ENCODE data around the gene PLCB2.

Gene PLCB2

DNA sequence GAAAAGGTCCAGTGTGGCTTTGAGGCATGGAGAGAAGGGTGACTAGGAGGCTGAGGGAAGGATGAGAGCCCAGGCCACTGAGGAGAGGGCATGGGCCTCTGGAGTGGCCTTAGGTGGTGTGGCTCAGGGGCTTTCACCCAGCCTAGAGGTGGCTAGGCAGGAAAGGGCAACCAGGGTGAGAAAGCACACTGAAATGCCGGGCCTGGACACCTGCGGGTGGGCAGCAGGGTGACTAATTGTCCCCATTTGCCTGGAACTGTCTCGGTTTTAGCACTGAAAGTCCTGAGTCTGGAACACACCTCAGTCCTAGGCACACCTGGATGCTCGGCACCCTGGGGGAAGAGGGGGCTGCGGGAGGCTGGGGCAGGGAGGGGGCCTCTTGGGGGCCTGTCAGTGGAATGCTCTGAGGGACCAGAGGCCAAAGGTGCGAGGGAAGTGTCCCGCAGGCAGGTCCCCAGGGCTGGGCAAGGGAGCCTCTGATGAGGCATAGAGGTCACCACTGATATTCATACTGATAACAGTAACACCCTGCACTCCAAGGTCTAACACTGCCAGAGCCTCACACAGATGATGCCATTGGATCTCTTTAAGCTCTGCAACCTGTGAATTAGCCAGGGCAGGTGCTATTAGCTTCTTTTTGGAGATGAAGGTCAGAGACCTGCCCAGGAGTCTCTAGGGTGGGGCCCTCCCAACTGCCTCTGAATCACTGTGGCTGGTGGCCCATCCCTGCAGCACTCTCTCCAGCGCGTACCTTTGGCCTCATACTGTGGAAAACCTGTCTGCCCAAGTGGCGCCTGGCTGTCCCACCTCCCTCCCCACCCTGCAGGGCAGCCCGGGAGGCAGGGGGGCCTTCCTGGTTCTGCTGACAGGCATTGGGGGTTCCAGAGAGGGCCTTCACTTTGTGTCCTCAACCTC lies 40.1 kb upstream of the PLCB2 start:
- TF ChIP-seq YY1 (IDR thresholded peaks at IDR 0.05; ENCODE audit: low read depth) (no peak), ZBTB7A (IDR thresholded peaks at IDR 0.05; ENCODE audit: low read depth) (no peak), EP300 (IDR thresholded peaks at IDR 0.05; ENCODE audit: borderline replicate concordance) (no peak), RAD21 (IDR thresholded peaks at IDR 0.05; ENCODE audit: low read depth) (no peak), FOXM1 (IDR thresholded peaks at IDR 0.05; ENCODE audit: borderline replicate concordance, low read depth) (no peak), CEBPB (IDR thresholded peaks at IDR 0.05) (no peak), TCF12 (IDR thresholded peaks at IDR 0.05; ENCODE audit: low read depth) (no peak), NFIC (IDR thresholded peaks at IDR 0.05) (no peak), TAF1 (IDR thresholded peaks at IDR 0.05; ENCODE audit: low read depth) (no peak), EGR1 (IDR thresholded peaks at IDR 0.05) (no peak), TEAD4 (IDR thresholded peaks at IDR 0.05) (no peak), CREB1 (IDR thresholded peaks at IDR 0.05; ENCODE audit: low read depth) (no peak)
- TF ChIP-seq, protein P1, sequence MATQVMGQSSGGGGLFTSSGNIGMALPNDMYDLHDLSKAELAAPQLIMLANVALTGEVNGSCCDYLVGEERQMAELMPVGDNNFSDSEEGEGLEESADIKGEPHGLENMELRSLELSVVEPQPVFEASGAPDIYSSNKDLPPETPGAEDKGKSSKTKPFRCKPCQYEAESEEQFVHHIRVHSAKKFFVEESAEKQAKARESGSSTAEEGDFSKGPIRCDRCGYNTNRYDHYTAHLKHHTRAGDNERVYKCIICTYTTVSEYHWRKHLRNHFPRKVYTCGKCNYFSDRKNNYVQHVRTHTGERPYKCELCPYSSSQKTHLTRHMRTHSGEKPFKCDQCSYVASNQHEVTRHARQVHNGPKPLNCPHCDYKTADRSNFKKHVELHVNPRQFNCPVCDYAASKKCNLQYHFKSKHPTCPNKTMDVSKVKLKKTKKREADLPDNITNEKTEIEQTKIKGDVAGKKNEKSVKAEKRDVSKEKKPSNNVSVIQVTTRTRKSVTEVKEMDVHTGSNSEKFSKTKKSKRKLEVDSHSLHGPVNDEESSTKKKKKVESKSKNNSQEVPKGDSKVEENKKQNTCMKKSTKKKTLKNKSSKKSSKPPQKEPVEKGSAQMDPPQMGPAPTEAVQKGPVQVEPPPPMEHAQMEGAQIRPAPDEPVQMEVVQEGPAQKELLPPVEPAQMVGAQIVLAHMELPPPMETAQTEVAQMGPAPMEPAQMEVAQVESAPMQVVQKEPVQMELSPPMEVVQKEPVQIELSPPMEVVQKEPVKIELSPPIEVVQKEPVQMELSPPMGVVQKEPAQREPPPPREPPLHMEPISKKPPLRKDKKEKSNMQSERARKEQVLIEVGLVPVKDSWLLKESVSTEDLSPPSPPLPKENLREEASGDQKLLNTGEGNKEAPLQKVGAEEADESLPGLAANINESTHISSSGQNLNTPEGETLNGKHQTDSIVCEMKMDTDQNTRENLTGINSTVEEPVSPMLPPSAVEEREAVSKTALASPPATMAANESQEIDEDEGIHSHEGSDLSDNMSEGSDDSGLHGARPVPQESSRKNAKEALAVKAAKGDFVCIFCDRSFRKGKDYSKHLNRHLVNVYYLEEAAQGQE (IDR thresholded peaks at IDR 0.05; ENCODE audit: low read depth), result no peak
- TF ChIP-seq, protein P2, sequence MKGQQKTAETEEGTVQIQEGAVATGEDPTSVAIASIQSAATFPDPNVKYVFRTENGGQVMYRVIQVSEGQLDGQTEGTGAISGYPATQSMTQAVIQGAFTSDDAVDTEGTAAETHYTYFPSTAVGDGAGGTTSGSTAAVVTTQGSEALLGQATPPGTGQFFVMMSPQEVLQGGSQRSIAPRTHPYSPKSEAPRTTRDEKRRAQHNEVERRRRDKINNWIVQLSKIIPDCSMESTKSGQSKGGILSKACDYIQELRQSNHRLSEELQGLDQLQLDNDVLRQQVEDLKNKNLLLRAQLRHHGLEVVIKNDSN (IDR thresholded peaks at IDR 0.05), result no peak
- TF ChIP-seq, protein P3, sequence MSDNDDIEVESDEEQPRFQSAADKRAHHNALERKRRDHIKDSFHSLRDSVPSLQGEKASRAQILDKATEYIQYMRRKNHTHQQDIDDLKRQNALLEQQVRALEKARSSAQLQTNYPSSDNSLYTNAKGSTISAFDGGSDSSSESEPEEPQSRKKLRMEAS (IDR thresholded peaks at IDR 0.05), result no peak

DNA sequence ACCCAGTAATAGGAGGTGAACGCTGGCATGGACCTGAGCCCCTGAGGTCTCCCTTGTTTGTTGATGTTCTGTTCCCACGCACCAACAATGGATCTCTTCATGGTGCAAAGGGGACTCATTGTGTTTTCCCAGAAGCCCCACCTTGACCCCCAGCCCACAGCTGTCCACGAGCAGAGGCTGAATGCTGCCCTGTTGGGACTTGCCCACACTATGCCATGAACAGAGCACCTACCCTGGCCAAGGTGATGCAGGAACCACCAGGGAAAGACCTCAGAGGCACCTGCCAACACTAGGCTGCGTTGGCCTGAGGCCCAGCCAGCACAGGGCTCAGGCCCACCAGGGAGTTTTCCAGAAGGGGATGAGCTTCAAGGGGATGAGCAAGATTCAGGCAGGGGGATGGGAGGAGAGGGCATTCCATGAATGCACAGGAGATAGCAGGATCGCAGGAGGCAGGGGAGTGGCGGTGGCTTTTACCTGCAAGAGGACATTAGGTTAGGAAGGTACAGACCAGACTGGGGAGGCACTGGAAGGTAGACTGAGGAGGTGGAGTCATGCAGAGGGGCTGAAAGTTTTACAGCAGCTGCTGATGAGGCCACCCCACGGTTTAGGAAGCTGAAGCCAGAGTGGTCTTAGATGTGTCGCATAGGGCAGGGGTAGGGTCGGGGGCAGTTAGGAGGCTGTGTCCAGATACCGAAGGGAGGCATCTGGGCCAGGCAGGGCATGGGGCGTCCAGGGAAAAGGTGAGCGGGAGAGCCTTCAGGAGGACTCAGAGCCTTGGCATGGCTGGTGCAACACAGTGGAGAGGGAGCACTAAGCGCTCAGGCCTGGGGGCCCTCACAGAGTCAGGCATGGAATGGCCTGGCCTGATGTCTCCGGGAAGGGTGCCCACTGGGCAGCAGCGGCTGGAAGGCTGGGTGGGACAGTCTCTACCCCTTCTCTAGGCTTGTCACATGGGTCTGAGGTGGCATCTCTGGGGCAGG lies 39.1 kb upstream of the PLCB2 start:
- no peak for TF ChIP-seq TCF12 (IDR thresholded peaks at IDR 0.05; ENCODE audit: low read depth)
- TF ChIP-seq EGR1 (IDR thresholded peaks at IDR 0.05), result no peak

DNA sequence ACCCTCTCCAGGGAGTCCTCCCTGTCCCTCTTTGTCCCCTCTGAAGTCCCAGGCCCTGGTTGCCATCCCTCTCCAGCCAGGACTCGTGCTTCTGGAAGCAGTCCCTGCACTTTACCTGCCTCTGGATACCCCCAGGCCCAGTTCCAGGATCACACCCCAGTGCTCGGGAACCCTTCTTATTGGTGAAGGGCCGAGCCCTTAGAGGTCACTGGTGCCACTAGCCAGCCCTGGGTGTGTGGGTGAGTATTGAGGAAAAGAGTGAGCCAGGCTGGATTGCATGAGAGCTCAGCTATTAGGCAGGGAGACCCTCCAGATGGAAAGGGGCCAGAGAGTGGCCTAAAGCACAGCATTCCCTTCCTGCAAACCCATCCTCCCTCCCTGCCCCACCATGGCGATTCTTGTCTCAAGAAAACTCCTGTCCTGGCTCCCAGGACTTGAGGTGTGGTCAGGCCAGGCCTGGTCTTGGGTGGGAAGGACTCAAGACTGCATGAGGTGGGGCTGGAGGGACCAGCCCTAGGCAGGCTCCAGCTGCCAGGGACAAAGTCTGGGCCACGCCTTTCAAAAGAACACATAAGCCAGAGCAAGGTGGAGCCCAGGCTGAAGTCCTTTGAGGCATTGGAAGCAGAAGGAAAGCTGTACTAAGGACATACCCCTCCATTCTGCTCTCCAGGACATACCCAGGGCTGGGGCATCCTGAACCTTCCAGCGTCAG lies 38.3 kb upstream of the PLCB2 start:
- TF ChIP-seq, protein P3 (IDR thresholded peaks at IDR 0.05), result no peak
- TF ChIP-seq EGR1 (IDR thresholded peaks at IDR 0.05), result no peak
- TF ChIP-seq TEAD4 (IDR thresholded peaks at IDR 0.05), result no peak
- TF ChIP-seq, protein P1 (IDR thresholded peaks at IDR 0.05; ENCODE audit: low read depth), result no peak

DNA sequence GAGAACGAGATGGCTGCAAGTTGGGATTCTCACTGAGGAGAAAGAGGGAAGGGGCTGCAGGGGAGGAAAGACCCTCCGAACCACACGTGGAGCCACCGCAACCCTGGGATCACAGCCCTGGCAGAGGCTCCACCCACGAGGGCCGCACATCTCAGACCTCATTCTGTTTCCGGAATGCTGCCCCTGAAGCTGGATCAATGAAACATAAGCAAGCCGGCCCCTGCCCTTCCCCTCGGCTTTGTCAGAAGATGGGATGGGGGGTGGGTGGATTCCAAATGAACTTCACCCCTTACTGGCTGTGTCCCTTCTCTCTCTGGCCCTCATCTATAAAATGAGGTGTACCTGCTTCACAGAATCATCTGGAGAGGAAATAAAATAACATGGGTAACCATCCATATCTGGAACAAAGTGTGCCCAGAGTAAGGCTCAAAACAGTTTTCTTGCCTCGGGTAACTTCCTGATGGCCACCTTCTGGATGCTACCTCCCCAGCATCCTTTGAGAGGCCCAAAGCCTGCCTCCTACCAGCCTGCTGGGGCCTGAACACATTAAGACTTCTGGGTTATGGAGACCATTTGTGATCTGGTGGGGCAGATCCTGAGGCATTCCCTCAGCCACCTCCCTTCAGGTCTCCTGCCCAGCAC lies 37.6 kb upstream of the PLCB2 start:
- TF ChIP-seq TAF1 (IDR thresholded peaks at IDR 0.05; ENCODE audit: low read depth) (no peak), CREB1 (IDR thresholded peaks at IDR 0.05; ENCODE audit: low read depth) (no peak)
- TF ChIP-seq, protein P3 (IDR thresholded peaks at IDR 0.05), result no peak

DNA sequence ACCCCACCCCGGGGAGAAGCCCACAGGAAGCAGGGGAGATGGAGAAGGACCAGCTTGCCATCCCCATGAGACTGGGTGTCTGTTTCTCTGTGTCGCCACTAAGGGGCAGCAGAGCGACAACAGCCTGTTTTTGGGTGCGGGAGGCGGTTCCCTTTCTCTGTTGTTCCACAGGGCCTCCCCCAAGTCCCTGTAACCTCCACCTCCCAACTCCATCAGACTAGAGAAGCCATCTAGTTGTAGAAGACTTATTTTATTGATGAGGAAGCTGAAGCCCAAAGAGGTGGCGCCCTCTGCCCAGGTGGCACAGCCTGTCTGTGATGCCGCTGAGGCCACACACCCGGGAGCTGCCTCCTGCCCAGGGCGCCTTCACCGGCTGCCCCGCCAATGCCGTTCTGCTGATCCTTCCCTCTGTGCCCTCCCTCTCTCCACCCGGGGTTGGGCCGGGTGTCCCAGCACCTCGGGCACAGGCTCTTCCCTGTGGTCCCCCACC lies 36.9 kb upstream of the PLCB2 start:
- TF ChIP-seq TEAD4 (IDR thresholded peaks at IDR 0.05) (no peak), CEBPB (IDR thresholded peaks at IDR 0.05) (no peak), RAD21 (IDR thresholded peaks at IDR 0.05; ENCODE audit: low read depth) (peak; percentile 83), EP300 (IDR thresholded peaks at IDR 0.05; ENCODE audit: borderline replicate concordance) (no peak), EGR1 (IDR thresholded peaks at IDR 0.05) (no peak)
- TF ChIP-seq, protein P2 (IDR thresholded peaks at IDR 0.05), result no peak
